Measurements from ENCODE around the gene COPB1.

The COPB1 gene

DNA sequence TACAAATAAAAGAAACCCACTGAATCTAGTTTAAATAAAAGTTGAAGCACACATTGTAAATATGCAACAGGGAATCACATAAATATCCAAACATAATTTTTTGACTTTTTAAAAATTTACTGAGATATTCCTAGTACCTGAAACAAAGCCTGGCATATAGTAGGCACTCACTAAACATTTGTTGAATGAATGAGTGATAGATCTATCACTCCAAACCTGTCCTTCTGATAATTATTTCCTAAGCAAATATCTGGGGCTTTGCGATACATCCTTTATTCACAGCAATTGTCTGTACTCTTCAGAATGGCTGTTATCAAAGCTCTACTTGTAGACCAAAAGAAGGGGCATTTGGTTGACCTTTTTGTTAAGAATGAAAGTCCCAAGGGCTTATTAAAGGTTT is 23.2 kb upstream of the COPB1 start:
- Mint-ChIP-seq H3K4me3 (no peak overlapping the region), H3K4me1 (ENCODE audit: low read depth) (peaks cover 20% of the 10 kb centered on the region), H3K27ac (no peak overlapping the region), H3K9me3 (no peaks in the 10 kb centered on the region), H3K27me3 (ENCODE audit: low read depth) (no peaks in the 10 kb centered on the region), H3K36me3 (ENCODE audit: low read depth) (peaks cover 21% of the 10 kb centered on the region)
- DNase-seq (ENCODE audit: low spot score), result no peak

DNA sequence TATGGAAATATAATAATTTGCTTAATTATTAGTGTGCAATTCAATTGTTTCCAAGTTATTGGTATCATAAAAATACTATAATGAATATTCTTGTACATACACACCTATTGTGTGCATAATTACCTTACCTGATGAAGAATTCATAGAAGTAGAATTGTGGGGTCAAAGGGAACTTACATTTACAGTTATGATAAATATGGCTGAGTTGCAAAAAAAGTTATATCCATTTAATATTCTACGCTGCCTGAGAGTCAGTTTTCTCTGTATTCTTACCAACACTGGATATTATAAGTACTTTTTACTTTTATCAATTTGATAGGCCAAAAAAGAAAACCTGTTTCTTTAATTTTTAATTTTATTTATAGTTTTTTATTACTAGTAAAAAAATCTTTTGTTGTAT is 22.6 kb upstream of the COPB1 start:
- Mint-ChIP-seq H3K36me3 (ENCODE audit: low read depth) (peaks cover 27% of the 10 kb centered on the region), H3K4me3 (no peak overlapping the region), H3K27ac (no peak overlapping the region)

GRCh38 chr11:14520747-14521151 is 21.1 kb upstream of the COPB1 start:
- Mint-ChIP-seq H3K4me1 (ENCODE audit: low read depth) (peaks cover 21% of the 10 kb centered on the region), H3K27ac (peak overlapping the region; percentile 90), H3K27me3 (ENCODE audit: low read depth) (no peaks in the 10 kb centered on the region), H3K4me3 (peak overlapping the region; percentile 91), H3K9me3 (no peaks in the 10 kb centered on the region), H3K36me3 (ENCODE audit: low read depth) (peaks cover 30% of the 10 kb centered on the region)
- DNase-seq (ENCODE audit: low spot score), result no peak

More for the DNA sequence above, 22.6 kb upstream of the COPB1 start:
- peaks cover 21% of the 10 kb centered on the region for H3K4me1 Mint-ChIP-seq (ENCODE audit: low read depth)
- no peak for DNase-seq (ENCODE audit: low spot score)
- H3K27me3 Mint-ChIP-seq (ENCODE audit: low read depth), result no peaks in the 10 kb centered on the region
- no peaks in the 10 kb centered on the region for H3K9me3 Mint-ChIP-seq

DNA sequence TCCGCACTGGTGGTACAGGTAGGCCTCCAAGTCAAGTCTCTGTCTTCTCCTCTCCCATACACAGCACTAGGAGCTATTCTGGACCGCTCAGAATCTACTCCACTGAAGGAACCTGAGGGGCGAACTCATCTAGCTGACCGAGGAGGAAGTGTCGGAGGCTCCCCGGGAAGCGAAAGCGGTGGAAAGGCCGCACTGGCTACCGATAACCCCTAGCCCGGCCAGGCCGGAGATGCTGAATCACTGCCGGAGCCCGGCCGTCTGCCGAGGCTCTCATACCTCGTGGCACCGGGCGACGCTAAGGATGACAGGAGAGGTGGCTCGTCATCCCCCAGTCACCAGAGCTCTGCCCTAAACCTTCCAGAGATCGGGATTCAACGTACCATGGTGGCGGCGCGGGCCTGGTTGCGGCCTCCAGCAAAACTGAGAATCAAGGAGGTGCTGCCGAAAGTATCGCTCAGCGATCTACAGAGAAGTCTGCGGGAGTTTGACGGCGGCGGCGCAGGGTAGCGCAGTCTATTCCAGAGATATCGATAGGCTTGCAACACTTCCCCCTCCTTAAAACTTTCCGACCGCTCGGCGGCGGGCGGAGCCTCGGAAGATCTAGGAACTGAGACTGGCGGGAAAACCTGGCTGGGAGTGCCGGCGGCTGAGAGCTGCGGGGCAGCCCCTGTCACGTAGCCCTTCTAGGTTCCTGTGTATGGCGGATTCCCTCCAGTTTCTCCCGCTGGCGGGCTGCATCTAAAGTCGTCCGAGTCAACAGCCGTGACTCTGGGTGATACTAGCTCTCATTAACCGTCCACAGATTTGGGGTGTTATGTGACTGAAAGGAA is 20.5 kb upstream of the COPB1 start, which contains the start of gene PSMA1:
Gene PSMA1, minus strand, starts transcription at position 470 of the 830 bp plus-strand sequence. Its CDS starts 87 bp downstream, at position 383.
- peak within 1 kb of the TSS; percentile 91 for H3K4me3 Mint-ChIP-seq
- DNase-seq (ENCODE audit: low spot score), result peak; percentile 94
- H3K27ac Mint-ChIP-seq, result peak within 1 kb of the TSS; percentile 90
- no peaks in the 10 kb centered on the region for H3K27me3 Mint-ChIP-seq (ENCODE audit: low read depth)
- H3K9me3 Mint-ChIP-seq, result no peaks in the 10 kb centered on the region
- peaks cover 21% of the 10 kb centered on the region for H3K4me1 Mint-ChIP-seq (ENCODE audit: low read depth)
- peaks cover 30% of the 10 kb centered on the region for H3K36me3 Mint-ChIP-seq (ENCODE audit: low read depth)

DNA sequence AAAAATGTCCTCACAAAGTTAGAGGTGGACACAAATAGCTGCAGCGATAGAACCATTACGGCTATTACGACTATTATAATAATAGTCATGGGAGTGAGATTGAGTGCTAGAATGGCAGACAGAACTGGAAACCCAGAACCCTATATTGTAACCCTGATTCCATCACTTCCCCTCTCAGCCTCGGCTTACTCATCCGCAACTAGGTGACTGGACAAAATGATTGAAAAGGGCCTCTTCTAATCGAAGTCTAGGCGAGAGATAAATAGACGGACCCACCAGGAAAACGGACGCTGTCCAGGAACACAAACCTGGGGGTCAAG is 19.9 kb upstream of the COPB1 start:
- Mint-ChIP-seq H3K36me3 (ENCODE audit: low read depth) (peaks cover 32% of the 10 kb centered on the region), H3K4me1 (ENCODE audit: low read depth) (peaks cover 23% of the 10 kb centered on the region), H3K4me3 (peak overlapping the region; percentile 91), H3K27me3 (ENCODE audit: low read depth) (no peaks in the 10 kb centered on the region), H3K27ac (peak overlapping the region; percentile 90), H3K9me3 (no peaks in the 10 kb centered on the region)
- no peak for DNase-seq (ENCODE audit: low spot score)

DNA sequence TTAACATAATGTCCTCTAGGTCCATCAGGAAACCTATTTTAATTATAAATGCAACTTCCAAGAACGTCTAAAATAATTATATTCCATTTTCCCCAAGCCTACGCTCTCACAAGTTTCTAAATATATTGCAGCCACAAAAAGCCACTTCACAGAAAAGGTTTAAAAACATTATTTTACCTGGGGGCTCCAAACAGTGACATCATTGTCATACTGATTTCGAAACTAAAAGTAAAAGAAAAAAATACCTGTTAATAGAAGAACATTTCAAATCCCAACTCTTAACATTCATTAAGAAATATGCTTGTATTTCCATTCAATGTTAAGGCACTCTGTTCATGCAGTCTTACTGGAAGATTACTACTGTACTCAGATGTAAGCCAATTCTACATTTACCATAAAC is 19.2 kb upstream of the COPB1 start:
- peak overlapping the region; percentile 91 for H3K4me3 Mint-ChIP-seq
- H3K27me3 Mint-ChIP-seq (ENCODE audit: low read depth), result no peaks in the 10 kb centered on the region
- peaks cover 23% of the 10 kb centered on the region for H3K4me1 Mint-ChIP-seq (ENCODE audit: low read depth)
- no peak for DNase-seq (ENCODE audit: low spot score)
- no peaks in the 10 kb centered on the region for H3K9me3 Mint-ChIP-seq
- H3K27ac Mint-ChIP-seq, result peak overlapping the region; percentile 90
- peaks cover 35% of the 10 kb centered on the region for H3K36me3 Mint-ChIP-seq (ENCODE audit: low read depth)

- Mint-ChIP-seq H3K9me3 (no peaks in the 10 kb centered on the region), H3K4me1 (ENCODE audit: low read depth) (peaks cover 26% of the 10 kb centered on the region), H3K27me3 (ENCODE audit: low read depth) (no peaks in the 10 kb centered on the region), H3K36me3 (ENCODE audit: low read depth) (peaks cover 56% of the 10 kb centered on the region), H3K4me3 (no peak overlapping the region), H3K27ac (no peak overlapping the region)
- DNase-seq (ENCODE audit: low spot score), result no peak
These were observed 14.2 kb upstream of the COPB1 start for GRCh38 chr11:14513800-14514199.

DNA sequence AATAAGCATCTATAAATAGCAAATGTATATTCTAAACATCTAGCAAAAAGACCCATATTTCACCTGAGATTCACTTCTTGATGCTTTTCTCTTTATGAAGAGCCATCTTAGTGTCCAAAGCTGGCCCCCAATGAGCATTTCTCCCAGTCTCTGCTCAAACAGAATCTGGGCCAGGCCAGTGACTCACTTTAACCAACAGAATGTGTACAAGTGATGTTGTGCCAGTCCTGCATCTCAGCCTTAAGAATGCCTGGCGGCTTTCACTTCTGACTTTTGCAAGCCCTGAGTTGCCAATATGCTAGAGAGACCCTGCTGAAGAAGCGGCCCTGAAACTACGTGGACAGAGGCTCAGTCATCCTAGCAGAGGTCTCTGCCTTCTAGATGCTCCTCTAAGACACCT is 6.9 kb upstream of the COPB1 start:
- DNase-seq (ENCODE audit: low spot score), result no peak

GRCh38 chr11:14503023-14503422 is 3.4 kb upstream of the COPB1 start:
- H3K27me3 Mint-ChIP-seq (ENCODE audit: low read depth), result no peaks in the 10 kb centered on the region
- no peak for DNase-seq (ENCODE audit: low spot score)
- H3K27ac Mint-ChIP-seq, result no peak overlapping the region
- no peaks in the 10 kb centered on the region for H3K9me3 Mint-ChIP-seq
- peaks cover 18% of the 10 kb centered on the region for H3K4me1 Mint-ChIP-seq (ENCODE audit: low read depth)
- no peak overlapping the region for H3K4me3 Mint-ChIP-seq
- H3K36me3 Mint-ChIP-seq (ENCODE audit: low read depth), result peaks cover 38% of the 10 kb centered on the region

More for the DNA sequence above, 6.9 kb upstream of the COPB1 start:
- peaks cover 58% of the 10 kb centered on the region for H3K36me3 Mint-ChIP-seq (ENCODE audit: low read depth)
- no peak overlapping the region for H3K4me3 Mint-ChIP-seq
- H3K9me3 Mint-ChIP-seq, result no peaks in the 10 kb centered on the region
- H3K4me1 Mint-ChIP-seq (ENCODE audit: low read depth), result peaks cover 16% of the 10 kb centered on the region
- H3K27me3 Mint-ChIP-seq (ENCODE audit: low read depth), result no peaks in the 10 kb centered on the region
- H3K27ac Mint-ChIP-seq, result no peak overlapping the region

- Mint-ChIP-seq H3K9me3 (peaks cover 5% of the 10 kb centered on the region), H3K27me3 (ENCODE audit: low read depth) (no peaks in the 10 kb centered on the region), H3K36me3 (ENCODE audit: low read depth) (peaks cover 43% of the 10 kb centered on the region), H3K4me3 (no peak overlapping the region), H3K27ac (no peak overlapping the region), H3K4me1 (ENCODE audit: low read depth) (peaks cover 27% of the 10 kb centered on the region)
- no peak for DNase-seq (ENCODE audit: low spot score)
These were observed 2.4 kb upstream of the COPB1 start for GRCh38 chr11:14502039-14502438.

- Mint-ChIP-seq H3K9me3 (peaks cover 5% of the 10 kb centered on the region), H3K36me3 (ENCODE audit: low read depth) (peaks cover 42% of the 10 kb centered on the region)
- peak; percentile 44 for DNase-seq (ENCODE audit: low spot score)
These were observed 605 bp upstream of the COPB1 start for GRCh38 chr11:14500181-14500651.

GRCh38 chr11:14499178-14499559 is 442 bp downstream of the COPB1 start:
- H3K27me3 Mint-ChIP-seq (ENCODE audit: low read depth), result no peaks in the 10 kb centered on the region
- peaks cover 44% of the 10 kb centered on the region for H3K36me3 Mint-ChIP-seq (ENCODE audit: low read depth)
- DNase-seq (ENCODE audit: low spot score), result peak; percentile 25
- peaks cover 34% of the 10 kb centered on the region for H3K4me1 Mint-ChIP-seq (ENCODE audit: low read depth)
- peak overlapping the region; percentile 92 for H3K4me3 Mint-ChIP-seq
- peak overlapping the region; percentile 94 for H3K27ac Mint-ChIP-seq
- H3K9me3 Mint-ChIP-seq, result peaks cover 5% of the 10 kb centered on the region

More at GRCh38 chr11:14500181-14500651, 605 bp upstream of the COPB1 start:
- H3K27ac Mint-ChIP-seq, result peak overlapping the region; percentile 94
- H3K27me3 Mint-ChIP-seq (ENCODE audit: low read depth), result no peaks in the 10 kb centered on the region
- H3K4me3 Mint-ChIP-seq, result peak overlapping the region; percentile 92
- peaks cover 38% of the 10 kb centered on the region for H3K4me1 Mint-ChIP-seq (ENCODE audit: low read depth)

DNA sequence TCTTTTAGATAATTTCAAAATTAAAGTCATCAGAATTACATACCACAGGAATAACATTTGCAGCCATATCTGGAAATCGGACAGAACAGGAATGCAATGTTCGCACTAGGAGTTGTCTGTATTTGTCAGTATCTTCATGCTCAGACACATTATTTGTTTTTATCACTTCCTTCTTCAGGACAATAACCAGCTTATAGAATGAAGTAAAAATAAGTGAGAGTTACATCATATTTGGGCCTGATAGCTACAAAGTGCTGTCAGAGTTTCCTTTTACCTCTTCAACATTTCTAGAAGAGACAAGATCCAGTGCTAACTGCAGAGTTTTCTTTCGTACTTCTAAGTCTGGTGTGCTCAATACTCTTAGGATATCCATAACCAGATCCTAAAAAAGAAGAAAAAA is 18.9 kb downstream of the COPB1 start:
- Mint-ChIP-seq H3K4me1 (ENCODE audit: low read depth) (peaks cover 14% of the 10 kb centered on the region), H3K36me3 (ENCODE audit: low read depth) (peaks cover 56% of the 10 kb centered on the region), H3K27me3 (ENCODE audit: low read depth) (no peaks in the 10 kb centered on the region), H3K27ac (no peak overlapping the region), H3K4me3 (no peak overlapping the region), H3K9me3 (no peaks in the 10 kb centered on the region)
- DNase-seq (ENCODE audit: low spot score), result no peak

DNA sequence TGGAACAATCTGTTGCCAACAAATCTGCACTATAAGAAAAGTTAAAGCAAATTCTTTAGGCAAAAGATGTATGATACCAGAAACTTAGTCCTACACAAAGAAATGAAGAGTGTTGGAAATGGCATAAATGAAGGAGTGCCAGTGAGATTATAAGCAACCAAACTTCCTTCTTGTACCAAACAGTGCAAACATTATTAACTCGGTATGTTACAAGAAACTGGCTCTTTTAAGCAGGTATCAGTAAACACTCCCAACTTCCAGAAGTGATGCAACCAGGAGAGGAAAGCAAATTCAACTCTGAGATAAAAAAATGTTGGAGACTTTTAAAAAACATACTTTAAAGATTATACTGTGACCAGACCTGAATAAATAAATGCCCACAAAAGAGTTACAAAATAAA is 28.5 kb downstream of the COPB1 start:
- no peak overlapping the region for H3K4me3 Mint-ChIP-seq
- H3K4me1 Mint-ChIP-seq (ENCODE audit: low read depth), result peaks cover 50% of the 10 kb centered on the region
- no peaks in the 10 kb centered on the region for H3K27me3 Mint-ChIP-seq (ENCODE audit: low read depth)
- H3K27ac Mint-ChIP-seq, result no peak overlapping the region
- H3K36me3 Mint-ChIP-seq (ENCODE audit: low read depth), result peaks cover 77% of the 10 kb centered on the region
- DNase-seq (ENCODE audit: low spot score), result no peak
- no peaks in the 10 kb centered on the region for H3K9me3 Mint-ChIP-seq

Measured in T-helper 2 cell treated with Interferon-gamma antibody and Interleukin-4, amounts not matched to agents 5 μg/mL and 100 μg/mL, for 36 hours (primary cell).